CD4-positive, CD25-positive, alpha-beta regulatory T cell (primary cell): ENCODE data around the gene TBCB. TPM values are rescaled to one million over a fixed set of nuclear protein-coding genes. Genes with fewer than 3 reads are reported as not detected.

Experiments
- ATAC-seq, 2 donors: fragments of 150-1000 bp; cut with Tn5 transposase; one replicate each; pipeline ENCODE4 v1.10.0; 2021; ENCODE audit warnings: low read depth in 2 of 2, moderate number of reproducible peaks in 2 of 2, moderate library complexity in 1 of 2
- DNase-seq, 3 donors: peaks; one replicate each; pipeline versions ENCODE4 v3.0.0 to v3.0.0-alpha.2; 2012 to 2022; ENCODE audit warnings: mixed read lengths in 1 of 3
- H3K27ac ChIP-seq: one replicate; pipeline ENCODE4 v1.7.0; 2013; ENCODE audit warnings: mild to moderate bottlenecking, low read length; ENCODE audit not compliant: insufficient read depth, poor library complexity, severe bottlenecking
- H3K27me3 ChIP-seq: one replicate; pipeline ENCODE4 v1.7.0; 2013; ENCODE audit warnings: low read length; ENCODE audit not compliant: control insufficient read depth, insufficient read depth
- H3K36me3 ChIP-seq: one replicate; pipeline ENCODE4 v1.7.0; 2013; ENCODE audit warnings: mild to moderate bottlenecking, low read length, moderate library complexity; ENCODE audit not compliant: control insufficient read depth, insufficient read depth
- H3K4me1 ChIP-seq: 2 replicates; pipeline ENCODE4 v1.7.0; 2013; ENCODE audit warnings: mild to moderate bottlenecking, low read length; ENCODE audit not compliant: insufficient read depth, control insufficient read depth, poor library complexity, severe bottlenecking
- H3K4me3 ChIP-seq: one replicate; pipeline ENCODE4 v1.7.0; 2013; ENCODE audit warnings: low read depth, mild to moderate bottlenecking, low read length, moderate library complexity
- H3K9me3 ChIP-seq, 2 experiments: 1 replicate in 1 of 2; 2 replicates in 1 of 2; pipeline ENCODE4 v1.7.0; 2013; ENCODE audit warnings: low read length in 2 of 2, mild to moderate bottlenecking in 1 of 2, moderate library complexity in 1 of 2; ENCODE audit not compliant: control insufficient read depth in 2 of 2
- H3K27ac Mint-ChIP-seq, 3 donors: one replicate each; pipeline ENCODE4 v1.8.0; 2020 to 2022; ENCODE audit warnings: mild to moderate bottlenecking in 3 of 3, mixed read lengths in 3 of 3, moderate library complexity in 2 of 3
- H3K27me3 Mint-ChIP-seq: one replicate; pipeline ENCODE4 v1.8.0; 2022; ENCODE audit warnings: mild to moderate bottlenecking, mixed read lengths
- H3K36me3 Mint-ChIP-seq: one replicate; pipeline ENCODE4 v1.8.0; 2020; ENCODE audit warnings: mixed read lengths
- H3K4me1 Mint-ChIP-seq, 4 donors: one replicate each; pipeline ENCODE4 v1.8.0; 2020 to 2022; ENCODE audit warnings: mixed read lengths in 4 of 4, mild to moderate bottlenecking in 1 of 4
- H3K4me3 Mint-ChIP-seq, 4 donors: one replicate each; pipeline ENCODE4 v1.8.0; 2020 to 2022; ENCODE audit warnings: mild to moderate bottlenecking in 4 of 4, mixed read lengths in 4 of 4, moderate library complexity in 3 of 4
- H3K9me3 Mint-ChIP-seq, 7 donors: one replicate each; pipeline ENCODE4 v1.8.0; 2020 to 2022; ENCODE audit warnings: mixed read lengths in 7 of 7, mild to moderate bottlenecking in 3 of 7, moderate library complexity in 2 of 7
- polyA plus RNA-seq, 4 donors: library from polyadenylated mRNA; unstranded; fragments of 300-500 nt; fragmentation: Illumina TruSeq; gene quantifications; one replicate each; pipeline ENCODE4 v1.2.3, GENCODE V29; 2021
- total RNA-seq: library from RNA; stranded (reverse); gene quantifications from one replicate; pipeline ENCODE4 v1.2.3, GENCODE V29; 2022

Gene TBCB
- total and polyA plus RNA-seq, 5 donors from 2014 or later = 129 to 346 (median 260) TPM

- H3K27ac Mint-ChIP-seq = no peak overlapping the region
- no peak for ATAC-seq
- Histone ChIP-seq H3K9me3 (no peaks in the 10 kb centered on the region), H3K36me3 (peaks cover 37% of the 10 kb centered on the region), H3K4me1 (no peaks in the 10 kb centered on the region), H3K27me3 (no peaks in the 10 kb centered on the region), H3K4me3 (no peak overlapping the region), H3K27ac (no peak overlapping the region)
- H3K27me3 Mint-ChIP-seq = no peaks in the 10 kb centered on the region
- H3K36me3 Mint-ChIP-seq = peaks cover 31% of the 10 kb centered on the region
- H3K4me3 Mint-ChIP-seq = peak overlapping the region in 1 of 4 donors; percentile 38
- H3K4me1 Mint-ChIP-seq = peaks cover 0 to 9% (median 5%) of the 10 kb centered on the region in 4 donors
- no peaks in the 10 kb centered on the region for H3K9me3 Mint-ChIP-seq
- no peak for DNase-seq
These were observed 36.1 kb downstream of the TBCB start for GRCh38 chr19:36151144-36152018.

- Mint-ChIP-seq H3K9me3 (no peaks in the 10 kb centered on the region), H3K4me3 (no peak overlapping the region), H3K4me1 (peaks cover 0 to 9% (median 4%) of the 10 kb centered on the region in 4 donors), H3K27me3 (no peaks in the 10 kb centered on the region), H3K36me3 (peaks cover 27% of the 10 kb centered on the region), H3K27ac (no peak overlapping the region)
- Histone ChIP-seq H3K27ac (no peak overlapping the region), H3K9me3 (no peaks in the 10 kb centered on the region), H3K4me1 (no peaks in the 10 kb centered on the region), H3K4me3 (no peak overlapping the region), H3K36me3 (peaks cover 31% of the 10 kb centered on the region), H3K27me3 (no peaks in the 10 kb centered on the region)
- ATAC-seq = no peak
- DNase-seq = no peak
These were observed 36.7 kb downstream of the TBCB start for GRCh38 chr19:36152019-36152351.

- Mint-ChIP-seq H3K4me3 (peak within 1 kb of the TSS in 1 of 4 donors; percentile 38), H3K9me3 (no peaks in the 10 kb centered on the region), H3K4me1 (peaks cover 0 to 9% (median 4%) of the 10 kb centered on the region in 4 donors), H3K27me3 (no peaks in the 10 kb centered on the region), H3K36me3 (peaks cover 24% of the 10 kb centered on the region), H3K27ac (no peak within 1 kb of the TSS)
- H3K4me1 ChIP-seq = no peaks in the 10 kb centered on the region
- no peak within 1 kb of the TSS for H3K4me3 ChIP-seq
- DNase-seq (no peak), ATAC-seq (no peak)
- no peaks in the 10 kb centered on the region for H3K9me3 ChIP-seq
- H3K36me3 ChIP-seq = peaks cover 29% of the 10 kb centered on the region
- H3K27ac ChIP-seq = no peak within 1 kb of the TSS
- H3K27me3 ChIP-seq = no peaks in the 10 kb centered on the region
These were observed 37.3 kb downstream of the TBCB start, which contains the start of gene COX7A1 for GRCh38 chr19:36152352-36153091. Gene COX7A1 (minus strand): TSS chr19:36152447. CDS start chr19:36152407, 40 bp downstream.

- no peak overlapping the region for H3K4me3 ChIP-seq
- no peaks in the 10 kb centered on the region for H3K4me1 ChIP-seq
- H3K4me3 Mint-ChIP-seq = no peak overlapping the region
- H3K27ac Mint-ChIP-seq = no peak overlapping the region
- no peaks in the 10 kb centered on the region for H3K9me3 ChIP-seq
- H3K9me3 Mint-ChIP-seq = no peaks in the 10 kb centered on the region
- ATAC-seq = no peak
- peaks cover 24% of the 10 kb centered on the region for H3K36me3 Mint-ChIP-seq
- DNase-seq = no peak
- H3K27me3 Mint-ChIP-seq = no peaks in the 10 kb centered on the region
- H3K4me1 Mint-ChIP-seq = peaks cover 0 to 9% (median 5%) of the 10 kb centered on the region in 4 donors
- H3K27ac ChIP-seq = no peak overlapping the region
- no peaks in the 10 kb centered on the region for H3K27me3 ChIP-seq
- peaks cover 23% of the 10 kb centered on the region for H3K36me3 ChIP-seq
These were observed 37.9 kb downstream of the TBCB start for GRCh38 chr19:36153126-36153525.

- H3K9me3 ChIP-seq = no peaks in the 10 kb centered on the region
- no peak overlapping the region for H3K4me3 Mint-ChIP-seq
- H3K27ac Mint-ChIP-seq = peak overlapping the region in 1 of 3 donors; percentile 46
- peaks cover 6% of the 10 kb centered on the region for H3K36me3 Mint-ChIP-seq
- H3K4me3 ChIP-seq = no peak overlapping the region
- ATAC-seq (no peak), DNase-seq (no peak)
- H3K27ac ChIP-seq = no peak overlapping the region
- no peaks in the 10 kb centered on the region for H3K9me3 Mint-ChIP-seq
- H3K27me3 Mint-ChIP-seq = no peaks in the 10 kb centered on the region
- H3K4me1 ChIP-seq = no peaks in the 10 kb centered on the region
- no peaks in the 10 kb centered on the region for H3K36me3 ChIP-seq
- H3K27me3 ChIP-seq = no peaks in the 10 kb centered on the region
- peaks cover 0 to 5% (median 1%) of the 10 kb centered on the region in 4 donors for H3K4me1 Mint-ChIP-seq
These were observed 45.7 kb downstream of the TBCB start for GRCh38 chr19:36160821-36161596.

GRCh38 chr19:36163813-36164212 lies 48.5 kb downstream of the TBCB start:
- H3K9me3 Mint-ChIP-seq = no peaks in the 10 kb centered on the region
- no peaks in the 10 kb centered on the region for H3K4me1 ChIP-seq
- no peaks in the 10 kb centered on the region for H3K27me3 Mint-ChIP-seq
- no peak overlapping the region for H3K27ac ChIP-seq
- peaks cover 5% of the 10 kb centered on the region for H3K36me3 Mint-ChIP-seq
- no peak for DNase-seq
- ATAC-seq = no peak
- no peaks in the 10 kb centered on the region for H3K27me3 ChIP-seq
- H3K36me3 ChIP-seq = no peaks in the 10 kb centered on the region
- peaks cover 0 to 4% (median 0%) of the 10 kb centered on the region in 4 donors for H3K4me1 Mint-ChIP-seq
- no peaks in the 10 kb centered on the region for H3K9me3 ChIP-seq
- no peak overlapping the region for H3K4me3 Mint-ChIP-seq
- no peak overlapping the region for H3K27ac Mint-ChIP-seq
- H3K4me3 ChIP-seq = no peak overlapping the region

- H3K4me3 Mint-ChIP-seq = no peak overlapping the region
- DNase-seq (no peak), ATAC-seq (no peak)
- H3K4me1 Mint-ChIP-seq = peaks cover 4 to 6% (median 6%) of the 10 kb centered on the region in 4 donors
- H3K9me3 Mint-ChIP-seq = no peaks in the 10 kb centered on the region
- H3K4me1 ChIP-seq = peaks cover 4% of the 10 kb centered on the region
- H3K27me3 Mint-ChIP-seq = no peaks in the 10 kb centered on the region
- no peaks in the 10 kb centered on the region for H3K36me3 ChIP-seq
- H3K27me3 ChIP-seq = no peaks in the 10 kb centered on the region
- H3K27ac ChIP-seq = no peak overlapping the region
- H3K9me3 ChIP-seq = no peaks in the 10 kb centered on the region
- H3K27ac Mint-ChIP-seq = no peak overlapping the region
- no peaks in the 10 kb centered on the region for H3K36me3 Mint-ChIP-seq
- H3K4me3 ChIP-seq = no peak overlapping the region
These were observed 54.0 kb downstream of the TBCB start for GRCh38 chr19:36169084-36169760.
